ENCODE data around the gene NID2.
A peak's percentile ranks its signal among the peaks of the same experiment; 100 is the strongest.

NID2 gene

GRCh38 chr14:52005625-52006024 is 63.2 kb downstream of the NID2 start:
- TF ChIP-seq ZNF8 (CRISPR knock-in tag; IDR thresholded peaks at IDR 0.05) (no peak), RARB (CRISPR knock-in tag; IDR thresholded peaks at IDR 0.05) (no peak), ESRRG (CRISPR knock-in tag; IDR thresholded peaks at IDR 0.05) (no peak), POU6F1 (CRISPR knock-in tag; IDR thresholded peaks at IDR 0.05; ENCODE audit: borderline replicate concordance, low read depth) (no peak), CREB5 (CRISPR knock-in tag; IDR thresholded peaks at IDR 0.05; ENCODE audit: low read depth) (no peak)
- ATAC-seq = no peak

- no peak for ATAC-seq
- TF ChIP-seq ZFP3 (CRISPR knock-in tag; IDR thresholded peaks at IDR 0.05) (no peak), TOX (CRISPR knock-in tag; IDR thresholded peaks at IDR 0.05; ENCODE audit: borderline replicate concordance) (no peak), ARNTL (CRISPR knock-in tag; IDR thresholded peaks at IDR 0.05; ENCODE audit: borderline replicate concordance, low read depth) (no peak)
Measured at GRCh38 chr14:52003324-52003723, 65.5 kb downstream of the NID2 start.

- TF ChIP-seq TOX (CRISPR knock-in tag; IDR thresholded peaks at IDR 0.05; ENCODE audit: borderline replicate concordance) (no peak), RARB (CRISPR knock-in tag; IDR thresholded peaks at IDR 0.05) (no peak), TCF4 (CRISPR knock-in tag; IDR thresholded peaks at IDR 0.05; ENCODE audit: borderline replicate concordance) (no peak)
- ATAC-seq = no peak
Measured at GRCh38 chr14:52002542-52002941, 66.3 kb downstream of the NID2 start.

GRCh38 chr14:52000696-52001095 is 68.2 kb downstream of the NID2 start:
- TF ChIP-seq CSRNP3 (CRISPR knock-in tag; IDR thresholded peaks at IDR 0.05) (no peak), ZNF8 (CRISPR knock-in tag; IDR thresholded peaks at IDR 0.05) (no peak)
- ATAC-seq = peak; percentile 47; the same call in 1 of the 3 replicates

- peak; percentile 58 for ATAC-seq
- TF ChIP-seq ZNF8 (CRISPR knock-in tag; IDR thresholded peaks at IDR 0.05) (no peak), TCF4 (CRISPR knock-in tag; IDR thresholded peaks at IDR 0.05; ENCODE audit: borderline replicate concordance) (no peak), ISL1 (CRISPR knock-in tag; IDR thresholded peaks at IDR 0.05) (peak; percentile 35; the same call in 1 of the 2 replicates)
Measured at GRCh38 chr14:52000019-52000582, 68.8 kb downstream of the NID2 start.

- TF ChIP-seq PATZ1 (CRISPR knock-in tag; IDR thresholded peaks at IDR 0.05; ENCODE audit: borderline replicate concordance) = no peak
- no peak for TF ChIP-seq TSHZ2 (CRISPR knock-in tag; IDR thresholded peaks at IDR 0.05)
- no peak for TF ChIP-seq TCF4 (CRISPR knock-in tag; IDR thresholded peaks at IDR 0.05; ENCODE audit: borderline replicate concordance)
- TF ChIP-seq PPARA (CRISPR knock-in tag; IDR thresholded peaks at IDR 0.05; ENCODE audit: borderline replicate concordance) = no peak
- TF ChIP-seq ZNF8 (CRISPR knock-in tag; IDR thresholded peaks at IDR 0.05) = no peak
- TF ChIP-seq ZC3H10 (CRISPR knock-in tag; IDR thresholded peaks at IDR 0.05) = 0 out of 2 replicates have a peak, but pooled peaks have one; percentile 58
- no peak for TF ChIP-seq OSR1 (CRISPR knock-in tag; IDR thresholded peaks at IDR 0.05)
- TF ChIP-seq ESRRG (CRISPR knock-in tag; IDR thresholded peaks at IDR 0.05) = no peak
- peak; percentile 92 for TF ChIP-seq CREB5 (CRISPR knock-in tag; IDR thresholded peaks at IDR 0.05; ENCODE audit: low read depth)
- TF ChIP-seq RARB (CRISPR knock-in tag; IDR thresholded peaks at IDR 0.05) = no peak
- TF ChIP-seq GLIS3 (CRISPR knock-in tag; IDR thresholded peaks at IDR 0.05) = no peak
- peak; percentile 78 for TF ChIP-seq ISL1 (CRISPR knock-in tag; IDR thresholded peaks at IDR 0.05)
- TF ChIP-seq ZNF565 (CRISPR knock-in tag; conservative IDR thresholded peaks at IDR 0.05; ENCODE audit: low read depth) = no peak
- ATAC-seq = peak; percentile 47; the same call in 2 of the 3 replicates
Measured at GRCh38 chr14:51999084-51999483, 69.8 kb downstream of the NID2 start.
